ENCODE data around the gene ARHGAP27. TPM values are rescaled to one million over a fixed set of nuclear protein-coding genes. Genes with fewer than 3 reads are reported as not detected.

The ARHGAP27 gene
- total and polyA plus RNA-seq, 2 of the 13 experiments (the other 11 are each of a cell fraction or from before 2014, with no cell fraction given), result 15.5 to 18.9 TPM

GRCh38 chr17:45425125-45425983 lies 7.3 kb downstream of the ARHGAP27 start (continued):
- peak; percentile 46; the same call in 1 of the 2 replicates for TF ChIP-seq TFDP1 (CRISPR knock-in tag; IDR thresholded peaks at IDR 0.05; ENCODE audit: borderline replicate concordance)
- no peak for TF ChIP-seq U2AF1 (optimal IDR thresholded peaks at IDR 0.05; ENCODE audit: low read depth, low read length)
- peak; percentile 79 for TF ChIP-seq SAP130 (CRISPR knock-in tag; IDR thresholded peaks at IDR 0.05; ENCODE audit: low read depth)
- peak; percentile 36; the same call in 1 of the 2 replicates for TF ChIP-seq ZNF317 (CRISPR knock-in tag; IDR thresholded peaks at IDR 0.05)
- TF ChIP-seq RXRA (CRISPR knock-in tag; IDR thresholded peaks at IDR 0.05), result peak; percentile 33; the same call in 1 of the 2 replicates
- TF ChIP-seq HCFC1 (IDR thresholded peaks at IDR 0.05; ENCODE audit: low read depth, low read length), result 0 out of 2 replicates have a peak, but pooled peaks have one; percentile 21
- TF ChIP-seq DNMT3B (CRISPR knock-in tag; conservative IDR thresholded peaks at IDR 0.05), result no peak
- TF ChIP-seq AHDC1 (CRISPR knock-in tag; IDR thresholded peaks at IDR 0.05; ENCODE audit: borderline replicate concordance), result no peak
- no peak for TF ChIP-seq ZNF543 (CRISPR knock-in tag; IDR thresholded peaks at IDR 0.05)
- no peak for TF ChIP-seq PREB (CRISPR knock-in tag; IDR thresholded peaks at IDR 0.05)
- peak; percentile 57 for TF ChIP-seq HNF4A (CRISPR knock-in tag; IDR thresholded peaks at IDR 0.05)
- no peak for TF ChIP-seq ZKSCAN1 (IDR thresholded peaks at IDR 0.05; ENCODE audit: low read length)
- TF ChIP-seq MATR3 (CRISPR knock-in tag; IDR thresholded peaks at IDR 0.05), result no peak
- TF ChIP-seq ZNF430 (CRISPR knock-in tag; IDR thresholded peaks at IDR 0.05), result peak; percentile 48; the same call in 1 of the 2 replicates
- TF ChIP-seq SRSF1 (optimal IDR thresholded peaks at IDR 0.05; ENCODE audit: low read depth, low read length), result peak; percentile 49
- no peak for TF ChIP-seq ZNF850 (CRISPR knock-in tag; conservative IDR thresholded peaks at IDR 0.05)
- no peak for TF ChIP-seq ATRX (CRISPR knock-in tag; IDR thresholded peaks at IDR 0.05; ENCODE audit: borderline replicate concordance)
- peak; percentile 12; the same call in 1 of the 2 replicates for TF ChIP-seq ARID2 (CRISPR knock-in tag; IDR thresholded peaks at IDR 0.05; ENCODE audit: borderline replicate concordance)
- TF ChIP-seq ZNF674 (CRISPR knock-in tag; IDR thresholded peaks at IDR 0.05; ENCODE audit: low read depth), result no peak
- no peak for TF ChIP-seq RFX3 (CRISPR knock-in tag; IDR thresholded peaks at IDR 0.05)
- no peak for TF ChIP-seq ZNF460 (CRISPR knock-in tag; IDR thresholded peaks at IDR 0.05; ENCODE audit: borderline replicate concordance)
- TF ChIP-seq E2F5 (CRISPR knock-in tag; conservative IDR thresholded peaks at IDR 0.05), result no peak

All from HepG2 (cell line).